ENCODE measurements around the gene IL10RB. TPM values are rescaled to one million over a fixed set of nuclear protein-coding genes. Genes with fewer than 3 reads are reported as not detected.

Gene IL10RB
- total RNA-seq, 3 donors from 2014 or later = 45.3 to 100 (median 77.0) TPM

DNA sequence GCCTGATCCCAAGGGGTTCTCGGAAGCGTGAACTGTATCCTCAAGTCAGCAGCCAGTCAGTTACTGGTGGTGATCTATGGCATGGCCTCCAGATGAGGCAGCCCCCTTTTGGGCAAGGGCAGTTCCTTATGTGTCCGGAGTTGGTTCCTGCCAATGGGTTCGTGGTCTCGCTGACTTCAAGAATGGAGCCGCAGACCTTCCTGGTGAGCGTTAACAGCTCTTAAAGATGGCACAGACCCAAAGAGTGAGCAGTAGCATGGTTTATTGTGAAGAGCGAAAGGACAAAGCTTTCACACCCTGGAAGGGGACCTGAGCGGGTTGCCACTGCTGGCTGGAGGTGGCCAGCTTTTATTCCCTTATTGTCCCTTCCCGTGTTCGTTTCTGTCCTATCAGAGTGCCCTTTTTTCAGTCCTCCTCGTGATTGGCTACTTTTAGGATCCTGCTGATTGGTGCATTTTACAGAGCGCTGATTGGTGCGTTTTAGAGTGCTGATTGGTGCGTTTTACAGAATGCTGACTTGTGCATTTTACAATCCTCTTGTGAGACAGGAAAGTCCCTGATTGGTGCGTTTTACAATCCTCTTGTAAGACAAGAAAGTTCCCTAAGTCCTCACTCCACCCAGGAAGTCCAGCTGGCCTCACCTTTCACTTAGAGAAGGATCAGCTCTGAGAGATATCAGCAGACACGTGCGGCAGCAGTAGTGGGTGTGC, 8.9 kb upstream of the IL10RB start:
- no peak for TF ChIP-seq CTCF (IDR thresholded peaks at IDR 0.05)
- H3K4me3 ChIP-seq = no peak overlapping the region
- ATAC-seq (no peak), DNase-seq (no peak)
- H3K36me3 ChIP-seq (ENCODE audit: low read depth) = no peaks in the 10 kb centered on the region
- intact Hi-C loops (cut with DNase I, micrococcal nuclease) = no loop called here
- no peaks in the 10 kb centered on the region for H3K4me1 ChIP-seq (ENCODE audit: low read depth)
- H3K9me3 ChIP-seq = no peaks in the 10 kb centered on the region

- ATAC-seq (no peak), DNase-seq (no peak)
- H3K36me3 ChIP-seq (ENCODE audit: low read depth) = no peaks in the 10 kb centered on the region
- no peaks in the 10 kb centered on the region for H3K4me1 ChIP-seq (ENCODE audit: low read depth)
- intact Hi-C loops (cut with DNase I, micrococcal nuclease) = no loop called here
- no peak overlapping the region for H3K4me3 ChIP-seq
- no peaks in the 10 kb centered on the region for H3K9me3 ChIP-seq
- no peak for TF ChIP-seq CTCF (IDR thresholded peaks at IDR 0.05)
Measured at GRCh38 chr21:33258475-33258874, 7.7 kb upstream of the IL10RB start.

DNA sequence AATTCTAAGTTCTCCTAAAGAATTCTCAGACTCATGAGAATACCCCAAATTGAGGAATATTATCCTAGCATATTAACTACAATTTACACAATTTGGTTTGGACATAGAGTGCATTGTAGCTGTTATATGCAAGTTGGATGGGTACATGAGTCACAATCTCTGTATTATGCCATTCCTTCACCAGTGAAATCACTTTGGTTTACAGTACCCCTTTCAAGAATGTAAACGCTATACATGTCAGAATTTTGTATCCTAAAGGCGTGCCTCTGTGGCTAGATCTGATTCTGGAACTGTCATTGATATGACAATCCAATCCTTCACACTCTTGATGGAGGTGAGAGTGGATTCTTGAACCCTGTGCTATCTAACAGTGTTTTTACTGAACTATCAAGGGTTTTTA, 6.7 kb upstream of the IL10RB start:
- no peaks in the 10 kb centered on the region for H3K36me3 ChIP-seq (ENCODE audit: low read depth)
- intact Hi-C loops (cut with DNase I, micrococcal nuclease) = no loop called here
- H3K4me3 ChIP-seq = no peak overlapping the region
- H3K4me1 ChIP-seq (ENCODE audit: low read depth) = no peaks in the 10 kb centered on the region
- no peak for TF ChIP-seq CTCF (IDR thresholded peaks at IDR 0.05)
- ATAC-seq (no peak), DNase-seq (no peak)
- no peaks in the 10 kb centered on the region for H3K9me3 ChIP-seq

DNA sequence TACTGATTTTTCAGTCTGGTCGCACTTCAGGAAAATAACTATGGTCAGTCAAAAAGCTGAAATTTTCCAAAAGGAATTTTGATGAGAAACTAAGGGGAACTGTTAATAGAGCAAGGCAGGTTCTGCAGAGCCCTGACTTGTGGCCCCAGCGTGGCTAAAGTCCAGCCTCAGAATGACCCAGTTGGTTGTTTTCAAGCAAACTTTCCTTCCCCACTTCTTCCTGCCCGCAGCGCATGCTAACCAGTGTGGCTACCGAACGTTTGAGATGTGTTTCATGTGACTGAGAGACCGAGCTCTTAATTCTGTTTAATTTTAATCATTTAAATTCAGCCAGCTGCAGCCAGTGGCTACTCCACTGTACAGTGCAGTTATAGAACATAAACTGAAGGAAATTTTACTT, 6.2 kb upstream of the IL10RB start:
- Histone ChIP-seq H3K4me3 (no peak overlapping the region), H3K4me1 (ENCODE audit: low read depth) (no peaks in the 10 kb centered on the region), H3K36me3 (ENCODE audit: low read depth) (no peaks in the 10 kb centered on the region), H3K9me3 (no peaks in the 10 kb centered on the region)
- intact Hi-C loops (cut with DNase I, micrococcal nuclease) = no loop called here
- peak; percentile 12 for ATAC-seq
- DNase-seq = peak in 1 of 3 donors; percentile 28
- TF ChIP-seq CTCF (IDR thresholded peaks at IDR 0.05) = no peak

DNA sequence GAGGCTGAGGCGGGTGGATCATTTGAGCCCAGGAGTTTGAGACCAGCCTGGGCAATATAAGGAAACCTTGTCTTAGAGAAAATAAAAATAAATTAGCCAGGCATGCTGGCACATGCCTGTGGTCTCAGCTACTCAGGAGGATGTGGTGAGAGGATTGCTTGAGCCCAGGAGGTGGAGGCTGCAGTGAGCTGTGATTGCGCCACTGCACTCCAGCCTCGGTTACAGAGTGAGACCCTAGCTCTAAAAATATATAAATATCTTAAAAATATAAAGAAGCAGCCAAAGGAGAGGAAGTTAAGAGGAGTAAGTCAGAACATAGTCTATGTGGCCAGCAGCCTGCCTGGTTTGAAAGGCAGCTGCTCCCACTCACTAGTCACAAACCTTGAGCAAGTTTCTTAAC, 4.5 kb upstream of the IL10RB start:
- H3K9me3 ChIP-seq = no peaks in the 10 kb centered on the region
- H3K4me1 ChIP-seq (ENCODE audit: low read depth) = no peaks in the 10 kb centered on the region
- H3K4me3 ChIP-seq = no peak overlapping the region
- ATAC-seq = no peak
- no peaks in the 10 kb centered on the region for H3K36me3 ChIP-seq (ENCODE audit: low read depth)
- DNase-seq = no peak
- TF ChIP-seq CTCF (IDR thresholded peaks at IDR 0.05) = no peak
- intact Hi-C loops (cut with DNase I, micrococcal nuclease) = no loop called here

- Histone ChIP-seq H3K36me3 (ENCODE audit: low read depth) (no peaks in the 10 kb centered on the region), H3K4me3 (no peak overlapping the region), H3K9me3 (no peaks in the 10 kb centered on the region), H3K4me1 (ENCODE audit: low read depth) (peaks cover 10% of the 10 kb centered on the region)
- no peak for TF ChIP-seq CTCF (IDR thresholded peaks at IDR 0.05)
- intact Hi-C loops (cut with DNase I, micrococcal nuclease) = no loop called here
- no peak for ATAC-seq
- no peak for DNase-seq
Measured at GRCh38 chr21:33262921-33263320, 3.2 kb upstream of the IL10RB start.

Measured in mucosa of descending colon (tissue), 3 donors.